Heart left ventricle (tissue), 16 donors: ENCODE results near the gene COP1. TPM values are rescaled to one million over a fixed set of nuclear protein-coding genes. Genes with fewer than 3 reads are reported as not detected.

Experiments used
- ATAC-seq, 4 donors: fragments of 200-7000 bp; cut with Tn5 transposase; one replicate each; pipeline ENCODE4 v1.9.1; 2020 to 2022; ENCODE audit warnings: moderate library complexity in 4 of 4, mild to moderate bottlenecking in 3 of 4, moderate number of reproducible peaks in 1 of 4
- DNase-seq, 5 donors: peaks; one replicate each; pipeline ENCODE4 v3.0.0-alpha.2; 2020
- H3K27ac ChIP-seq, 12 donors: fragments of 200-600 bp; sonication (generic) in 4 of 12; one replicate each; pipeline versions ENCODE4 v1.5.0 to v1.8.0; 2016 to 2022; ENCODE audit warnings: mild to moderate bottlenecking in 2 of 12
- H3K27me3 ChIP-seq, 9 donors: fragments of 200-600 bp; sonication (generic) in 2 of 9; one replicate each; pipeline versions ENCODE4 v1.5.1 to v1.8.0; 2016 to 2022; ENCODE audit warnings: mild to moderate bottlenecking in 3 of 9
- H3K36me3 ChIP-seq, 9 donors: fragments of 200-600 bp; sonication (generic) in 2 of 9; one replicate each; pipeline versions ENCODE4 v1.5.0 to v1.8.0; 2018 to 2022; ENCODE audit warnings: mild to moderate bottlenecking in 2 of 9
- H3K4me1 ChIP-seq, 12 donors: fragments of 200-600 bp; sonication (generic) in 4 of 12; one replicate each; pipeline versions ENCODE4 v1.5.0 to v1.8.0; 2016 to 2022; ENCODE audit warnings: mild to moderate bottlenecking in 3 of 12
- H3K4me3 ChIP-seq, 12 donors: fragments of 200-600 bp; sonication (generic) in 4 of 12; one replicate each; pipeline versions ENCODE4 v1.5.0 to v1.8.0; 2017 to 2022; ENCODE audit warnings: mild to moderate bottlenecking in 9 of 12, moderate library complexity in 4 of 12
- H3K9me3 ChIP-seq, 12 donors: fragments of 200-600 bp; sonication (generic) in 4 of 12; one replicate each; pipeline versions ENCODE4 v1.5.0 to v1.8.0; 2016 to 2022; ENCODE audit warnings: mild to moderate bottlenecking in 1 of 12
- CTCF ChIP-seq, 12 donors: fragments of 200-600 bp; sonication (generic) in 4 of 12; IDR thresholded peaks; one replicate each; pipeline versions ENCODE4 v1.5.0 to v1.8.0; 2018 to 2022; ENCODE audit warnings: antibody characterized with exemption in 12 of 12, mild to moderate bottlenecking in 5 of 12
- POLR2A ChIP-seq, 2 donors: fragments of 450-650 bp; IDR thresholded peaks; one replicate each; pipeline ENCODE4 v1.6.1; 2017; ENCODE audit warnings: antibody characterized with exemption in 2 of 2, mild to moderate bottlenecking in 2 of 2, moderate library complexity in 2 of 2
- WGBS, 4 donors: extraction: QIAGEN DNeasy Blood & Tissue Kit in 2 of 4; methylation state at CpG; one replicate each; pipeline versions ENCODE4 v1.1.5 to v1.1.7; 2013 to 2018; 5-methylcytosine and 5-hydroxymethylcytosine counted together
- intact Hi-C, 10 donors: fragments of 100-400 bp; cut with DNase I; formaldehyde crosslinking; loops; one replicate each; pipeline versions ENCODE4 v1.11.1 to v1.14.2; 2022
- polyA plus RNA-seq, 2 donors: library from polyadenylated mRNA; stranded (reverse); fragments of 200-250 nt; gene quantifications; one replicate each; pipeline ENCODE4 v1.2.3, GENCODE V29; 2013
- total RNA-seq, 9 donors: library from RNA; depleted of rRNA in 2 of 9; stranded (reverse); fragments of >200 nt in 2 of 9; fragmentation: NEBNext Ultra II Directional in 3 of 9; extraction: Animal tissue kit (Norgen Biotek cat#: 25700) in 3 of 9; gene quantifications; one replicate each; pipeline versions ENCODE4 v1.1.0 to v1.2.4, GENCODE V29; 2016 to 2023
- donor health status: ischemic (EF 13 %, LVEDD 7.1; RV severe dilation, severe dysfunction).
- donor health status: healthy with polysubstance abuse.
- donor health status: DM: no; HTN: yes; CAD: no.
- donor health status: DM: no; HTN: no; CAD: no.
- donor health status: ischemic (EF 25% LVEDD 6.9; RV normal size, moderate dysfunction).
- donor health status: ischemic (EF 25% LVEDD 5.7; RV mildly dilated, moderate dysfunction).
- donor health status: healthy.
- donor health status: DM: yes; HTN: yes; CAD: no.
- donor health status: ischemic (EF 35%, LVEDD 5.7; RV mildly dilated, moderate dysfunction).
- donor health status: nonischemic (EF 11% LVEDD 7.7; RV severe dilation, severe dysfunction).
- donor health status: DM: yes; HTN: yes; CAD: no.
- donor health status: PGD.
- donor health status: ischemic (EF 29% LVEDD 5.4; RV normal size, mild dysfunction).
- donor health status: nonischemic (EF 23%, LVEDD 6.1; RV moderate dilation, normal function).

The COP1 gene
- total and polyA plus RNA-seq, 11 donors = 19.9 to 31.7 (median 23.1) TPM

DNA sequence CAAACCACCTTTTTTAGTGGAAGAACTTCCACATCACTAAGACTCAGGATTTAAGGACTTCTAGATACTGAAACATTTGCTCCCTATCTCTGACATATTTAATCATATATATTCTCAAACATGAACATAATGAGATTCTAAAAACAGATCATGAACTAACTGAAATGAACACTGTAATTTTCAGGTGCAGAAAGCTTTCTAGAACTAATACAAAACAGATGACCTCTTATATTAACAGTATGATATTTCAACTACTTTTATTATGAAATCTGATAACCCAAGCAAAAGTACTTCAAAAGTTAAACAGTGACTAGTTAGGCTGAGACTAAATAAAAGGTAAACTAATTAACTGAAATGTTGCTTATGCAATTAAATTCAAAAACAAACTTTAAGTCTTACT lies 157.5 kb downstream of the COP1 start:
- ATAC-seq (no peak), DNase-seq (no peak)

DNA sequence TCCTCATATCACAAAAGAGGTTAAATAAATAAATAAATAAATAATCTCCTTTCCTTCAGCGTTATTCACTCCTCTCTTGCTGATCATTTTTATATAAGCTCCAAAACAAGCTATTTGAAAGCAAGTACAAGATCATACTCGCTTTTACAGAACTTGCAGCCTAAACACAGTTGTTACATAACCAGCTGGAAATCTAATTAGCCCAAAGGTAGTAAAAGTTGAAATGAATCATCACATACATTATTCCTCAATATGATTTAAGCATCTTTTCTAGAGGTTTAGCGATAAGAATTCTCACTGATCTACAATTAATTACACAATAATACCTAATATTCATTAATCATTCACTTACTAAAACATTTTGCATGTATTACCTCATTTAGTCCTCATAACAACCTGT lies 160.2 kb downstream of the COP1 start:
- no peak for DNase-seq
- H3K27me3 ChIP-seq = no peaks in the 10 kb centered on the region
- H3K27ac ChIP-seq = no peak overlapping the region
- intact Hi-C loops = no loop called here
- no peak for ATAC-seq
- H3K9me3 ChIP-seq = no peaks in the 10 kb centered on the region
- H3K4me3 ChIP-seq = no peak overlapping the region
- peaks cover 0 to 31% (median 16%) of the 10 kb centered on the region in 9 donors for H3K36me3 ChIP-seq
- WGBS, 4 donors = 93 to 98% (median 97%) methylated on average over 3 of the region's 3 CpGs
- no peaks in the 10 kb centered on the region for H3K4me1 ChIP-seq
- TF ChIP-seq CTCF (IDR thresholded peaks at IDR 0.05) (no peak), POLR2A (IDR thresholded peaks at IDR 0.05) (no peak)

More for the DNA sequence above, 157.5 kb downstream of the COP1 start:
- no peaks in the 10 kb centered on the region for H3K27me3 ChIP-seq
- H3K4me3 ChIP-seq = no peak overlapping the region
- TF ChIP-seq CTCF (IDR thresholded peaks at IDR 0.05) (no peak), POLR2A (IDR thresholded peaks at IDR 0.05) (no peak)
- H3K36me3 ChIP-seq = peaks cover 0 to 7% (median 0%) of the 10 kb centered on the region in 9 donors
- no peaks in the 10 kb centered on the region for H3K9me3 ChIP-seq
- H3K27ac ChIP-seq = no peak overlapping the region
- intact Hi-C loops = no loop called here
- no peaks in the 10 kb centered on the region for H3K4me1 ChIP-seq

DNA sequence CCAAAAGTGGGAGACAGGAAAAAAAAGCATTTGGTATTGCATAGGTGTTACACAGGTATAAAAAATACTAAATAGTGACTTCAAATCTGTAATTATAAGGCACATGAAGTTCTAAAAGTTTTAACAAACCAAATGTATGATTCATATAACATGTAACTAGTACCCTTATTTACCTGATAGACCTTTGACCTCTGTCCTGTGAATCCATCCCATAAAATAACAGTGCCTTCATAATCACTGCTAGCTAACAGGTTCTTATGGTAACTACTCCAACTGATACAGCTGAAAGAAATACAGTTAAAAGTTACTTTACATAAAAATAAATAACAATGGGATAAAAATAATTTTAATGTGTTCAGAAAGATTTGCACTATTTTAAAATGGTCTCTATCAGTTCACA lies 163.5 kb downstream of the COP1 start:
- intact Hi-C loops = no loop called here
- no peak for TF ChIP-seq POLR2A (IDR thresholded peaks at IDR 0.05)
- TF ChIP-seq CTCF (IDR thresholded peaks at IDR 0.05) = no peak

DNA sequence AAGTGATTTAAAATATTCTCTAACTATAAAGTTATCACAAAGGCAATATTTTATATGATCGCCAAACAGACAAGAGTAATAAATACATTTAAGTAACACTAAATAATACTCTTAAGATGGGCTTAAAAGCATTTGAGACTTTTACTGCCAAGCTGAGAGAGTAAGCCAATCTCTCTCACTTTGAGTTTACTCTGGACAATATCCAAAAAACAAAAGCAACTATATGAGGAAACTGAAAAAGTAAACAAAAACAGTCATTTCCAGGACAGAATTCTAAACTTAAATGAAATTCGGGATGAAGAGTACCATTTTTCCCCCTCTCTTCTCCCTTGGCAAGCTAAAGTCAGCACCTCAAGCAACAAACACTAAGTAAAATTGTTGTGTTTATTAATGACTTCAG lies 173.2 kb downstream of the COP1 start:
- DNase-seq = no peak

More for the DNA sequence above, 163.5 kb downstream of the COP1 start:
- no peak overlapping the region for H3K27ac ChIP-seq
- peaks cover 0 to 65% (median 41%) of the 10 kb centered on the region in 9 donors for H3K36me3 ChIP-seq
- DNase-seq (no peak), ATAC-seq (no peak)
- no peak overlapping the region for H3K4me3 ChIP-seq
- H3K9me3 ChIP-seq = no peaks in the 10 kb centered on the region
- no peaks in the 10 kb centered on the region for H3K4me1 ChIP-seq
- H3K27me3 ChIP-seq = no peaks in the 10 kb centered on the region

More for the DNA sequence above, 173.2 kb downstream of the COP1 start:
- ATAC-seq = no peak
- peaks cover 0 to 10% (median 0%) of the 10 kb centered on the region in 12 donors for H3K4me1 ChIP-seq
- H3K27ac ChIP-seq = no peak overlapping the region
- no peaks in the 10 kb centered on the region for H3K27me3 ChIP-seq
- H3K36me3 ChIP-seq = peaks cover 0 to 30% (median 14%) of the 10 kb centered on the region in 9 donors
- WGBS, 4 donors = 66 to 81% (median 68%) methylated on average over 2 of the region's 2 CpGs
- intact Hi-C loops = no loop called here
- H3K4me3 ChIP-seq = no peak overlapping the region
- peaks cover 0 to 4% (median 0%) of the 10 kb centered on the region in 12 donors for H3K9me3 ChIP-seq
- TF ChIP-seq CTCF (IDR thresholded peaks at IDR 0.05) (no peak), POLR2A (IDR thresholded peaks at IDR 0.05) (no peak)
